H1 (cell line): ENCODE results near the gene PAF1. TPM values are rescaled to one million over a fixed set of nuclear protein-coding genes. Genes with fewer than 3 reads are reported as not detected.

Experiments used
- CTCF ChIA-PET: fragments of 300-600 bp; sonication (Branson Sonifier 250); formaldehyde crosslinking; loops from one replicate; lab custom pipeline; 2021; ENCODE audit not compliant: partially characterized antibody; lab: Charles Lee
- POLR2A ChIA-PET: fragments of 300-600 bp; sonication (Branson Sonifier 250); formaldehyde crosslinking; loops from one replicate; lab custom pipeline; 2021; ENCODE audit warnings: inconsistent platforms; ENCODE audit not compliant: partially characterized antibody; lab: Charles Lee
- DNase-seq, 2 experiments: peaks; one replicate each; pipeline versions ENCODE4 v3.0.0 to v3.0.0-alpha.2; 2010 to 2022; ENCODE audit warnings: low spot score in 2 of 2, low read depth in 1 of 2, mixed read lengths in 1 of 2
- FAIRE-seq: peaks from 2 replicates; lab custom pipeline; 2011; peaks lifted over from hg19 to GRCh38; lab: Jason Lieb, UNC
- H2AFZ ChIP-seq: 2 replicates; pipeline ENCODE4 v1.8.1; 2012; ENCODE audit warnings: low read length, inconsistent platforms
- H2AK5ac ChIP-seq: 2 replicates; pipeline ENCODE4 v1.6.1; 2013; ENCODE audit warnings: low read depth, low read length
- H2BK120ac ChIP-seq: replicated peaks from 2 replicates; pipeline ENCODE3; 2013; ENCODE audit warnings: low read depth, low read length, inconsistent platforms
- H2BK12ac ChIP-seq: 2 replicates; pipeline ENCODE4 v1.6.1; 2013; ENCODE audit warnings: low read depth, low read length
- H2BK15ac ChIP-seq: 2 replicates; pipeline ENCODE4 v1.6.1; 2013; ENCODE audit warnings: low read length
- H2BK20ac ChIP-seq: 2 replicates; pipeline ENCODE4 v1.6.1; 2013; ENCODE audit warnings: low read length
- H2BK5ac ChIP-seq: 2 replicates; pipeline ENCODE4 v1.6.1; 2013; ENCODE audit warnings: low read depth, low read length
- H3K14ac ChIP-seq: 2 replicates; pipeline ENCODE4 v1.6.1; 2013; ENCODE audit warnings: inconsistent platforms; ENCODE audit not compliant: insufficient read length
- H3K18ac ChIP-seq: 2 replicates; pipeline ENCODE4 v1.6.1; 2013; ENCODE audit warnings: low read length; ENCODE audit errors: extremely low read depth
- H3K23ac ChIP-seq: 2 replicates; pipeline ENCODE4 v1.6.1; 2013; ENCODE audit warnings: inconsistent platforms; ENCODE audit not compliant: insufficient read length
- H3K23me2 ChIP-seq: 2 replicates; pipeline ENCODE4 v1.6.1; 2013; ENCODE audit warnings: low read depth, low read length
- H3K27ac ChIP-seq: 2 replicates; pipeline ENCODE4 v1.6.1; 2011; ENCODE audit warnings: low read depth, low read length, inconsistent platforms
- H3K27me3 ChIP-seq, 4 experiments: replicated peaks in 1 of 4; 1 replicate in 1 of 4; 2 replicates in 3 of 4; pipeline versions ENCODE4 v1.6.1 to v1.8.1; 2011 to 2013; ENCODE audit warnings: low read length in 3 of 4, mild to moderate bottlenecking in 3 of 4, inconsistent platforms in 2 of 4, mixed read lengths in 2 of 4, moderate library complexity in 1 of 4; ENCODE audit not compliant: control insufficient read depth in 3 of 4, insufficient read depth in 3 of 4; ENCODE audit errors: extremely low read depth in 1 of 4
- H3K36me3 ChIP-seq, 4 experiments: 2 replicates each; pipeline versions ENCODE4 v1.6.1 to v1.8.1; 2011 to 2013; ENCODE audit warnings: mild to moderate bottlenecking in 4 of 4, low read length in 3 of 4, moderate library complexity in 2 of 4, control low read depth in 1 of 4, inconsistent platforms in 1 of 4; ENCODE audit not compliant: insufficient read depth in 4 of 4, control insufficient read depth in 2 of 4
- H3K4ac ChIP-seq: replicated peaks from 2 replicates; pipeline ENCODE3; 2013; ENCODE audit warnings: low read length, low read depth, mixed read lengths, inconsistent platforms; ENCODE audit not compliant: insufficient read length
- H3K4me1 ChIP-seq, 4 experiments: replicated peaks in 1 of 4; 1 replicate in 1 of 4; 2 replicates in 3 of 4; pipeline versions ENCODE4 v1.6.1 to v1.8.1; 2011 to 2013; ENCODE audit warnings: low read length in 3 of 4, inconsistent platforms in 2 of 4, mixed read lengths in 1 of 4; ENCODE audit not compliant: insufficient read depth in 4 of 4, control insufficient read depth in 3 of 4
- H3K4me2 ChIP-seq, 2 experiments: 2 replicates each; pipeline versions ENCODE4 v1.6.1 to v1.8.1; 2011 to 2013; ENCODE audit warnings: low read depth in 2 of 2, low read length in 2 of 2, control low read depth in 1 of 2, inconsistent platforms in 1 of 2, mild to moderate bottlenecking in 1 of 2; ENCODE audit not compliant: insufficient read depth in 1 of 2
- H3K4me3 ChIP-seq, 4 experiments: fragments of 200-600, 300-600 bp in 1 of 4; sonication (generic), shearing (Covaris generic), sonication (Bioruptor Twin) in 1 of 4; 2 replicates each; pipeline versions ENCODE4 v1.5.1 to v1.8.1; 2011 to 2016; ENCODE audit warnings: low read length in 4 of 4, low read depth in 3 of 4, control low read depth in 2 of 4, inconsistent platforms in 2 of 4, mild to moderate bottlenecking in 2 of 4, mixed read lengths in 1 of 4, moderate library complexity in 1 of 4; ENCODE audit not compliant: insufficient read depth in 2 of 4; ENCODE audit errors: extremely low read depth in 1 of 4
- H3K56ac ChIP-seq: replicated peaks from 2 replicates; pipeline ENCODE3; 2013; ENCODE audit warnings: low read depth, mild to moderate bottlenecking, mixed read lengths, low read length, inconsistent platforms; ENCODE audit not compliant: insufficient read length
- H3K79me1 ChIP-seq: 2 replicates; pipeline ENCODE4 v1.6.1; 2013; ENCODE audit warnings: low read depth, low read length, control low read depth
- H3K79me2 ChIP-seq, 2 experiments: 2 replicates each; pipeline versions ENCODE4 v1.6.1 to v1.8.1; 2012 to 2013; ENCODE audit warnings: low read length in 2 of 2, mild to moderate bottlenecking in 2 of 2, inconsistent platforms in 1 of 2; ENCODE audit not compliant: insufficient read depth in 2 of 2, control insufficient read depth in 1 of 2
- H3K9ac ChIP-seq, 4 experiments: replicated peaks in 1 of 4; 1 replicate in 1 of 4; 2 replicates in 3 of 4; pipeline versions ENCODE4 v1.6.1 to v1.8.1; 2011 to 2013; ENCODE audit warnings: low read depth in 3 of 4, low read length in 3 of 4, control low read depth in 2 of 4, mild to moderate bottlenecking in 2 of 4, moderate library complexity in 2 of 4, inconsistent platforms in 1 of 4; ENCODE audit errors: extremely low read depth in 1 of 4
- H3K9me3 ChIP-seq, 2 experiments: 2 replicates each; pipeline versions ENCODE4 v1.6.1 to v1.8.1; 2012 to 2013; ENCODE audit warnings: mild to moderate bottlenecking in 2 of 2, moderate library complexity in 2 of 2, control low read depth in 1 of 2, inconsistent platforms in 1 of 2, low read depth in 1 of 2, low read length in 1 of 2, mixed read lengths in 1 of 2; ENCODE audit not compliant: insufficient read depth in 2 of 2
- H4K20me1 ChIP-seq, 2 experiments: replicated peaks in 1 of 2; 2 replicates each; pipeline versions ENCODE3 to v1.8.1; 2011 to 2013; ENCODE audit warnings: inconsistent platforms in 2 of 2, low read length in 2 of 2, mild to moderate bottlenecking in 1 of 2; ENCODE audit not compliant: insufficient read depth in 2 of 2, control insufficient read depth in 1 of 2
- H4K5ac ChIP-seq: 2 replicates; pipeline ENCODE4 v1.6.1; 2013; ENCODE audit warnings: low read length, low read depth, mixed read lengths, inconsistent platforms; ENCODE audit not compliant: insufficient read length
- H4K8ac ChIP-seq: 2 replicates; pipeline ENCODE4 v1.8.0; 2013; ENCODE audit warnings: mild to moderate bottlenecking, moderate library complexity, low read length, inconsistent platforms; ENCODE audit not compliant: insufficient read depth; ENCODE audit errors: extremely low read depth
- H4K91ac ChIP-seq: replicated peaks from 2 replicates; pipeline ENCODE3; 2013; ENCODE audit warnings: low read length, mixed read lengths, inconsistent platforms; ENCODE audit not compliant: insufficient read length
- HDAC6 ChIP-seq: IDR thresholded peaks from one replicate; pipeline ENCODE4 v1.7.1; 2012; ENCODE audit warnings: low read depth, mild to moderate bottlenecking, inconsistent platforms, low read length, moderate library complexity
- KDM5A ChIP-seq: fragments of 200-600 bp; IDR thresholded peaks from 2 replicates; pipeline ENCODE4 v1.7.1; 2012; ENCODE audit warnings: mild to moderate bottlenecking, low read length, inconsistent platforms, mixed read lengths
- PHF8 ChIP-seq: fragments of 200-600 bp; sonication (generic); conservative IDR thresholded peaks from 2 replicates; pipeline ENCODE4 v1.7.1; 2012; ENCODE audit warnings: low read depth, mild to moderate bottlenecking, inconsistent platforms, low read length, moderate library complexity
- RFX5 ChIP-seq: IDR thresholded peaks from 2 replicates; pipeline ENCODE4 v1.6.1; 2011; ENCODE audit warnings: low read depth, low read length, improper control_type of control experiment, borderline replicate concordance
- RNF2 ChIP-seq: fragments of 200-900, 300-1000 bp; sonication (generic); IDR thresholded peaks from 2 replicates; pipeline ENCODE4 v1.7.1; 2016; ENCODE audit warnings: borderline replicate concordance, low read depth, mild to moderate bottlenecking, antibody characterized with exemption, low read length; ENCODE audit not compliant: poor library complexity, severe bottlenecking; ENCODE audit errors: missing control alignments
- SRF ChIP-seq: IDR thresholded peaks from 2 replicates; pipeline ENCODE4 v1.6.1; 2011; ENCODE audit warnings: mild to moderate bottlenecking, low read depth, low read length, moderate library complexity
- TAF7 ChIP-seq: optimal IDR thresholded peaks from 2 replicates; pipeline ENCODE3; 2011; ENCODE audit warnings: low read depth, mild to moderate bottlenecking, inconsistent platforms, low read length, moderate library complexity, borderline replicate concordance
- TBP ChIP-seq: IDR thresholded peaks from 2 replicates; pipeline ENCODE4 v1.6.1; 2011; ENCODE audit warnings: low read depth, low read length, improper control_type of control experiment
- YY1 ChIP-seq: IDR thresholded peaks from 2 replicates; pipeline ENCODE4 v1.6.1; 2011; ENCODE audit warnings: low read depth, mild to moderate bottlenecking, low read length
- WGBS, 2 experiments: shearing (Covaris generic) in 1 of 2; methylation state at CpG; one replicate each; pipeline versions ENCODE4 v1.1.6 to v1.1.7; 2013 to 2015; ENCODE audit warnings: low lambda C conversion rate in 2 of 2, mixed read lengths in 2 of 2, inconsistent platforms in 1 of 2, low coverage in 1 of 2, missing lambda C conversion rate in 1 of 2; ENCODE audit not compliant: insufficient replicate concordance in 2 of 2, insufficient coverage in 1 of 2, insufficient read length in 1 of 2; ENCODE audit errors: extremely low coverage in 1 of 2, missing lambda C conversion rate in 1 of 2; 5-methylcytosine and 5-hydroxymethylcytosine counted together
- polyA plus RNA-seq, 7 experiments: library from polyadenylated mRNA; depleted of rRNA in 3 of 7; stranded (reverse) in 5 of 7; unstranded in 2 of 7; fragments of >200 nt in 5 of 7; fragments of 200-250 nt in 2 of 7; gene quantifications; 1 replicate in 5 of 7; 2 replicates in 1 of 7; 4 replicates in 1 of 7; pipeline versions ENCODE4 v1.2.1 to v1.2.3, GENCODE V29; 2011 to 2013; ENCODE audit warnings: missing spikeins in 2 of 7, mixed read lengths in 2 of 7
- total RNA-seq: library from RNA; stranded (reverse); fragmentation: NEBNext Ultra II Directional; extraction: Animal tissue kit (Norgen Biotek cat#: 25700); gene quantifications from 2 replicates; pipeline ENCODE4 v1.2.1, GENCODE V29; 2021

The PAF1 gene
- total and polyA plus RNA-seq, 2 of the 8 experiments (the other 6 are each of a cell fraction or from before 2014, with no cell fraction given), result 31.4 to 58.6 TPM

DNA sequence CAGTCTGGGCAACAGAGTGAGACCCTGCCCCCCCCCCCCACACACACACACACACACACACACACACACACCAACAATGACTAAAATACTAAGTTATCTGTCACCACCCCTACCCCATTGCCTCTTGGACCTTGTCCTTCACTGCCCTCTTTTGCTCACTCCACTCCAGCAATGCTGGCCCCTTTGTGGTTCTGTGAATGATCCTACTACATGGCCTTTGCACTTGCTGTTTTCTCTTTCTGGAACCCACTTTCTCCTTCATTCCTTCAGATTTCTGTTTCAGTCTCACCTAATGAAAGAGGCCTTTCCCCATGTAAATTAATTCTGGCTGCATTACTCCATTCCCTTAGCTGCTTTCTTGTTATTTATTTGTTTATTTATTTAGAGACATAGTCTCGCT is 51.2 kb downstream of the PAF1 start:
- Histone ChIP-seq H3K36me3 (no peaks in the 10 kb centered on the region), H3K79me1 (0 out of 2 replicates have a peak, but pooled peaks cover 3% of the 10 kb centered on the region), H3K23ac (no peak overlapping the region), H3K4ac (no peak overlapping the region), H3K23me2 (peaks cover 15% of the 10 kb centered on the region), H2AFZ (no peak overlapping the region), H3K4me2 (no peak overlapping the region), H3K27ac (no peak overlapping the region), H4K91ac (no peak overlapping the region), H2BK15ac (no peak overlapping the region), H3K18ac (no peak overlapping the region), H4K20me1 (peaks cover 4 to 5% of the 10 kb centered on the region in 2 experiments), H4K8ac (no peak overlapping the region), H3K56ac (no peak overlapping the region), H2AK5ac (no peak overlapping the region), H3K79me2 (peaks cover 0 to 18% of the 10 kb centered on the region in 2 experiments; a peak in 2 of 4 replicates), H3K4me1 (peaks cover 2 to 12% (median 3%) of the 10 kb centered on the region in 4 experiments; a peak in 4 of 7 replicates), H2BK12ac (no peak overlapping the region), H4K5ac (no peak overlapping the region), H2BK20ac (no peak overlapping the region), H3K14ac (no peak overlapping the region), H3K27me3 (no peaks in the 10 kb centered on the region; a peak in 1 of 7 replicates), H2BK120ac (no peak overlapping the region), H3K9me3 (no peaks in the 10 kb centered on the region), H3K4me3 (no peak overlapping the region), H3K9ac (no peak overlapping the region), H2BK5ac (no peak overlapping the region)
- ChIA-PET POLR2A (no interaction called here), CTCF (interaction anchor here (0.8 kb wide), 1 partner anchor 136 kb away, joined by 3 read pairs; the partner anchor contains the start of gene SYCN)
- FAIRE-seq (no peak), DNase-seq (no peak)
- WGBS, 2 experiments, result 91% methylated on average over 1 of the region's 1 CpG; no CpG with 5 or more reads in 1 of the 2 experiments
- TF ChIP-seq SRF (no peak), PHF8 (no peak), HDAC6 (no peak), YY1 (no peak), RFX5 (no peak), KDM5A (no peak), TAF7 (no peak), RNF2 (no peak), TBP (no peak)
